ENCODE measurements around the gene CFAP73.
"Not testable (repeated sequence)": the region's sequence is repeated elsewhere in the genome, so short reads cannot be mapped to it uniquely, and the experiment has no call there.

CFAP73 gene

DNA sequence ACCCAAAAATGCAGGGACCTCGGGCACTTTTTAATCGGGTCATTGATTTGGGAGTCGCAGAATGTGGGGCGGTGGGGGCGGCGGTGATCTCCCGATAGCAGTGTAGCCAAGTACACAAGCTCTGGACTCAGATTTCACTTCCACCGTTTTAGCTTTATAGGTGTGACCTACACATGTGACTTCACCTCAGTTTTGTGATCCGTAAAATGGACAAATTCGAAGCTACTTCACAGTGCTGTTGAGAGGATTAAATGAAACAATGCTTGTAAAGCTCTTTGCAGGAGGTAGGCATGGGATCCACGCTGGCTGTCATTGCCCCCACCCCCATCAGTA is 36.5 kb downstream of the CFAP73 start:
- no peak for DNase-seq (ENCODE audit: low read depth in 2 of 3, low spot score in 1 of 3)

- DNase-seq (ENCODE audit: low read depth in 2 of 3, low spot score in 1 of 3) = no peak
These were observed 37.3 kb downstream of the CFAP73 start for GRCh38 chr12:113186666-113187325.

- no peak for DNase-seq (ENCODE audit: low read depth in 2 of 3, low spot score in 1 of 3)
These were observed 39.8 kb downstream of the CFAP73 start for GRCh38 chr12:113189361-113189760.

- DNase-seq (ENCODE audit: low read depth in 2 of 3, low spot score in 1 of 3) = no peak
These were observed 41.2 kb downstream of the CFAP73 start for GRCh38 chr12:113190761-113191160.

- no peak for DNase-seq (ENCODE audit: low read depth in 2 of 3, low spot score in 1 of 3)
These were observed 41.7 kb downstream of the CFAP73 start for GRCh38 chr12:113191227-113191626.

- DNase-seq (ENCODE audit: low read depth in 2 of 3, low spot score in 1 of 3) = no peak
These were observed 45.5 kb downstream of the CFAP73 start for GRCh38 chr12:113194971-113195391.

DNA sequence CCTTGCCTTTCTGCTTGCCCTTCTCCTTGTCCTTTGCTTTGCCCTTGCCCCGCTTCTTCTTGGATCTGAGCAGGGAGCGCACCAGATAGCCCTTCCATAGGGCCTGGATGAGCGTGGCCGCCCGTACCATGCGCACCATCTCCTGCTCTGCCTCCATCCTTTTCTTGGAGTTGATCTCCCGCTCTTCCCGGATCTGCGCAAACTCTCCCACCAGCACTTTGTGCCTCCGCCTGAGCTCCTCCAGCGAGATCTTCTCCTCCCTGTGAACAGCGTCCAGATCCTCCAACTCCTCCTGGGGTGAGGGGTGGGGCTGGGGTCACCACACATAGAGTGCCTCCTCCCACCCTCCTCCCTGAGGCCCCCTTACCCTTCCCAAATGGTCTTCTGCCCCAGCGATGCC is 46.1 kb downstream of the CFAP73 start:
- DNase-seq (ENCODE audit: low read depth in 2 of 3, low spot score in 1 of 3) = no peak

- no peak for DNase-seq (ENCODE audit: low read depth in 2 of 3, low spot score in 1 of 3)
These were observed 47.1 kb downstream of the CFAP73 start for GRCh38 chr12:113196582-113196981.

DNA sequence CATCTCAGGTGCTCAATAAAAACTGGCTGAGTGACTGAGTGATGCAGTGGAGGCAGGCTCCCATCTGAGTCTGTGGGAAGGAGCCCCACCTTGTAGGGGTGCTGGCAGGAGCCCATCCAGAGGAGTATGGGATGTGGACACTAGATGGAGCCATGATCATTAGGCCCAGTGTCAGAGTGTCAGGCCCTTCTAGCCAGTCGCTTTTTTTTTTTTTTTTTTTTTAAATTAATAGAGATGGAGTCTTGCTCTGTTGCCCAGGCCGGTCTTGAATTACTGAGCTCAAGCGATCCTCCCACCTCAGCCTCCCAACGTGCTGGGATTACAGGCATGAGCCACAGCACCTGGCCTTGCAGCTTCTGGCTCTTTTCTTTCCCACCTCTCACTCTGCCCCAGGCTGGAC is 47.5 kb downstream of the CFAP73 start:
- DNase-seq (ENCODE audit: low read depth in 2 of 3, low spot score in 1 of 3) = peak in 2 of 3 donors; percentile 42 to 55

DNA sequence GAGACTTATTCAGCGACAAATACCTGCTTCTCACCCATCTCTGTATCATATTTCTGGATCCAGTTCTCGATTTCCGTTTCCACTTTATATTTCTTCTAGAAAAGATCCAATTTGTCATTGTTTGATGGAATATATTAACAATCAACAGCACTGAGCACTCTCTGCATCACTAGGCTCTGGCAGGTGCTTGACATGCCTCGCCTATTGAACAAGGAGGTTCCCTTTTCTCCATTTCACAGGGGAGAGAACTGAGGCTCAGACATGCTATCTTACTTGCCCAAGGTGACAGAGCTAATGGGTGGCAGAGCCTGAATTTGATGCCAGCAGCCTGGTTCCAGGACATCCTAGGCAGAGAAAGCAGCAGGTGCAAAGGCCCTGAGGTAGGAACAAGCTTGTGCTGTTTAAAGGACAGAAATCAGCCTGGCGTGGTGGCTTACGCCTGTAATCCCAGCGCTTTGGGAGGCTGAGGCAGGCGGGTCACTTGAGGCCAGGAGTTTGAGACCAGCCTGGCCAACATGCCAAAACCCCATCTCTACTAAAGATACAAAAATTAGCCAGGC is 48.1 kb downstream of the CFAP73 start:
- DNase-seq (ENCODE audit: low read depth in 2 of 3, low spot score in 1 of 3) = no peak

- no peak for DNase-seq (ENCODE audit: low read depth in 2 of 3, low spot score in 1 of 3)
These were observed 48.8 kb downstream of the CFAP73 start for GRCh38 chr12:113198296-113198695.

- no peak for DNase-seq (ENCODE audit: low read depth in 2 of 3, low spot score in 1 of 3)
These were observed 50.7 kb downstream of the CFAP73 start for GRCh38 chr12:113200021-113200797.

- no peak for DNase-seq (ENCODE audit: low read depth in 2 of 3, low spot score in 1 of 3)
These were observed 52.0 kb downstream of the CFAP73 start for GRCh38 chr12:113201187-113202177.

GRCh38 chr12:113202300-113203075 is 53.0 kb downstream of the CFAP73 start:
- DNase-seq (ENCODE audit: low read depth in 2 of 3, low spot score in 1 of 3) = no peak

DNA sequence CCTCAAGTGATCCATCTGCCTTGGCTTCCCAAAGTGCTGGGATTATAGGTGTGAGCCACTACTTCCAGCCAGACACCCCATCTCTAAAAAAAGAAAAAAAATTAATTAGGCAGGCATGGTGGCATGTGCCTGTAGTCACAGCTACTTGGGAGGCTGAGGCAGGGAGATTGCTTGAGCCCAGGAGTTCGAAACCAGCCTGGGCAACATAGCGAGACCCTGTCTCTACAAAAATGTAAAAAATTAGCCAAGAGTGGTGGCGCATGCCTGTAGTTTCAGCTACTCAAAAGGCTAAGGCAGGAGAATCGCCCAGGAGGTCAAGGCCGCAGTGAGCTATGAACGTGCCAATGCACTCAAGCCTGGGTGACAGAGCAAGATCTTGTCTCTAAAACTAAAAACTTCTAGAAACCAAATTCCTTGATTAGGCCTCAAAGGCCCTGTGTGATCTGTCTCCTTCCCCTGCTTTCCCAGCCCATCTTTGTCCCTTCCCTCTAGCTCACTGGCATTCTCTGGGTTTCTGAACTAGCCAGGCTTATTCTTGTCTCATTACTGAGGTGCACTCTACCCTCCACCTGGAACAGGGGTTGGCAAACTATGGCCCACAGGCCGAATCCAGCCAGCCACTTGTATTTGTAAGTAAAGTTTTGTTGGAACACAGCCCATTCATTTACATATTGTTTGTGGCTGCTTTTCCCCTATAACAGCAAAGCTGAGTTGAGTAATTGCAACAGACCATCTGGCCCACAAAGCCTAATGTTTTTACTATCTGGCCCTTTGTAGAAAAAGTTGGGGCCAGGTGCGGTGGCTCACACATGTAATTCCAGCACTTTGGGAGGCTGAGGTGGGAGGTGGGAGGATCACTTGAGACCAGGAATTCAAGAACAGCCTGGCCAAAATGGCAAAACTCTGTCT is 54.6 kb downstream of the CFAP73 start:
- no peak for DNase-seq (ENCODE audit: low read depth in 2 of 3, low spot score in 1 of 3)

- DNase-seq (ENCODE audit: low read depth in 2 of 3, low spot score in 1 of 3) = no peak
These were observed 55.3 kb downstream of the CFAP73 start for GRCh38 chr12:113204804-113205203.

- not testable (repeated sequence) for DNase-seq (ENCODE audit: low read depth in 2 of 3, low spot score in 1 of 3)
These were observed 57.3 kb downstream of the CFAP73 start for GRCh38 chr12:113206802-113207201.

DNA sequence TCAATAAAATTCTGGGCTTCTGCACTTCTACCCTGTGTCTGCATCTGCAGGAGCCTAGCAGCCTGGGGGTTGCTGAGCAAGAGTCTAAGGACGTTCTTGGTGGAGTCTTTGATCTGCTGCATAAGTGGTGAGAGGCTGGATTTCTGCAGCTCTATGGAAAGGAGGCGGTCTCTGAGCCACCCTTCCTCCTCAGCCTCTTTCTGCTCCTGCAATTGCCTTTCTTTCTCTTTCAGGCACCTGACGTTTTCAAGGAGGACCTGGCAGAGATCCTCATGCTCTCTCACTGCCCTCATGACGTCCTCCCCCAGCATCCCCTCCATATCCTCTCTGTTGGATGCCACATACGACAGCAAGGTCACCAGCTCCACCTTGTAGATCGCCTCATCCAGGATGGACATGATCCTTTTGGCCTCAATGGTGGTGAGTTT is 58.1 kb downstream of the CFAP73 start:
- DNase-seq (ENCODE audit: low read depth in 2 of 3, low spot score in 1 of 3) = no peak
